Globus pallidus (tissue), 1 donor: ENCODE measurements around the gene HCFC1.

Source experiments
- DNase-seq: peaks from one replicate; pipeline ENCODE4 v3.0.0-alpha.2; 2015; ENCODE audit warnings: low spot score

The HCFC1 gene

DNA sequence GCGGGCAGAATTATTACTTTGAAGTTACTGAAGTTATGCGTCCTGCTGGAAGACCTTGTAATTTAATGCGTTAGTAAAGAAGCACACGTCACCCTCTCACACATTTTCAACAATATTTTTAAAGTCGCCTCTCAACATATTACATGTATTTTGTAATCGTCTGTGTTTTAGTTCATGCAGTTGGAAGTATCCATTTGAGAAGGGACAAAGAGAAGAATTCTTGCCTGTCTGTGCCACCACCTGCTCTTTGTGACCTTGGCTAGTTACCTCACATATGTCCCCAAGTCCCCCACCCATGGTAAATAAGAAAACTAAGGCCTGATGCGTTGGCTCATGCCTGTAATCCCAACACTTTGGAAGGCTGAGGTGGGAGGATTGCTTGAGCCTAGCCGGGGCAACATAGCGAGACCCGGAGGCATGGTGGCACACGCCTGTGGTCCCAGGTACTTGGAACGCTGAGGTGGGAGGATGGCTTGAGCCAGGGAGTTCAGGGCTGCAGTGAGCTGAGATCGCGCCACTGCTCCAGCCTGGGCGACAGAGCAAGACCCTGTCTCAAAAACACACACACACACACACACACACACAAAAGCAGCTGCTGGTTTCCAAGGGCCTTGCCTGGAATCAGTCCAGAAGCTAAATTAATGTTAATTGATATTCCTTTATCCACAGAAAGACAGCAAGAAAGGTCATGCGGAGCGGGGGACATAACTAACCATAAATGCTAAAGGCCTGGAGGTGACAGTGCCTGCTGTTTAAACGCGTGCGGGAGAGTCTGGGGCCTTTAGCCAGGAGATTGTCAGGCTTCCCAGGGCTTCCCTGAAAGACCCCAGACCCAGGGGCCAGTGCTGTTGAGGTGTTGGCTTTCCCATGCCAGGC is 1.7 kb upstream of the HCFC1 start:
- no peak for DNase-seq

DNA sequence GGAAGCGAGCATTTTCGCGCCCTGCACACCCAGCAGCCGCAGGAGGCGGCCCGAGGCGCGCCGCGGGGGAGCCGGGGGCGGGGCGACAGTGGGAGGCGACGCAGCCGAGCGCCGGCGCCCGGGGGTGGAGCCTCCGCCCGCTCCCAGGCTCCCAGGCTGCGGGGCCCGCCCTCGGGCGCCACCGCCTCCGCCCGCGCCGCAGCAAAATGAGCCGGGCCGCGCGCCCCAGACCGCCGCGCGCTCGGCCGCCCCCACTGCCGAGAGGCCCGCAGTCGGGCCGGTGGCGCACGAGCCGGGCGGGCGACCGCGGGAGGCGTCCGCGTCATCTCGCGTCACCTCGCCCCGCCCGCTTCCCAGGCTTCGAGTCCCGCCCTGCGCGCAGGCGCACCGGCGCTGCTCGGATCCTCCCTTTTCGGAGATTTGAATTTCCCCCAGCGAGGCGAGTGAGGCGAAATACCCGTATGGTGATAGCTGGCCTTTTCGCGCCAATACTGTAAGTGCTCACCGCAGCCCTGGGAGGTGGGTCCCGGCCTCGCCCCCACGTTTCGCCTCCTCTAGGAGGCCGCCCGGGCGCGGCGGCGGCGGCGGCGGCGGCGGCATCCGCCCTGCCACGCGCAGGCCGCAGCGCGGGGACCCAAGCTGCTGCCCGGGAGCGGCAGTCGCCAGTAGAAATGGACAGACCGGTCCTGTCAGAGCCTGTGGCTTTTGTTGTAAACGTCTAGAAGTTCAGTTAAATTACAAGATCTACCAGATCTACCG is 929 bp upstream of the HCFC1 start, which contains the start of gene TMEM187:
TSS of gene TMEM187 (plus strand) at position 387 of the 759 bp plus-strand sequence. CDS start 9,309 bp downstream, outside the sequence.
- peak; percentile 78 for DNase-seq

DNA sequence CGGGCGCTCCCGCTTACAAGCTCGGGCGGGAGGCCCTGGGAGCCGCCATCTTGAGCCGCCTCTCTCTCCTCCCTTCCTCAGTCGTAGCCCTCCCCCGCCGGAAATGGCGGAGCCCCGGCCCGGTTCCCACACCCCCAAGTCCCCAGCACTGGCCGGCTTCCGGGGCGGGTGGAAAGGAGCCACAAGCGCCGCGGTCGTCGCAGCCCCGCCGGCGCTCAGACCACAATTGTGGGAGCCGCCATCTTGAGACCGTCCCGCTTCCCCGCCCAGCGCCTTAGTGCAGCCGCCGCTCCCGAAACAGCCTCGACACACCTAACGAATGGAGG is 531 bp downstream of the HCFC1 start:
- DNase-seq = peak; percentile 89

GRCh38 chrX:153970357-153971123 is 1.1 kb downstream of the HCFC1 start:
- DNase-seq = peak; percentile 78

DNA sequence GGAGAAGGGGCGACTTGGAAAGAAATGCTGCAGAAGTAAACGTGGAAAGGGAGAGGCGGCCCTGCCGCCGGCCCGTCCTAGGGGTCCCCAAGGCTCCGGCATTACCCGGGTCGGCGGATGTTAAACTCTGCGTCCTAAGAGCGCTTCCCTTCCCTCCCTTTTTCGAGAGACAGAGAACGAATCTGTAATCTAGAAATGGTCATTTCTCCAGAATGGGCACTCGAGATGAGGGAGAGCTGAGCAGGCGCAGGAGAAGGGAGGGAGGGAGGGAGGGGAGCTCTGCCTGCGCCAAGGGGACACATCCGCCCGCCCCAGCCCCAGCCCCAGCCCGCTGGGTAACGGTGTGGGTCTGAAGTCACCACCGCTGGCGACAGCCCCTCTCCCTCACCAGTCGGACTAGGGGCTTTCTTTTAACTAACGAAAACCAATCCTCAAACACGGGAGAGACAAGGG is 1.7 kb downstream of the HCFC1 start:
- DNase-seq = peak; percentile 69

DNA sequence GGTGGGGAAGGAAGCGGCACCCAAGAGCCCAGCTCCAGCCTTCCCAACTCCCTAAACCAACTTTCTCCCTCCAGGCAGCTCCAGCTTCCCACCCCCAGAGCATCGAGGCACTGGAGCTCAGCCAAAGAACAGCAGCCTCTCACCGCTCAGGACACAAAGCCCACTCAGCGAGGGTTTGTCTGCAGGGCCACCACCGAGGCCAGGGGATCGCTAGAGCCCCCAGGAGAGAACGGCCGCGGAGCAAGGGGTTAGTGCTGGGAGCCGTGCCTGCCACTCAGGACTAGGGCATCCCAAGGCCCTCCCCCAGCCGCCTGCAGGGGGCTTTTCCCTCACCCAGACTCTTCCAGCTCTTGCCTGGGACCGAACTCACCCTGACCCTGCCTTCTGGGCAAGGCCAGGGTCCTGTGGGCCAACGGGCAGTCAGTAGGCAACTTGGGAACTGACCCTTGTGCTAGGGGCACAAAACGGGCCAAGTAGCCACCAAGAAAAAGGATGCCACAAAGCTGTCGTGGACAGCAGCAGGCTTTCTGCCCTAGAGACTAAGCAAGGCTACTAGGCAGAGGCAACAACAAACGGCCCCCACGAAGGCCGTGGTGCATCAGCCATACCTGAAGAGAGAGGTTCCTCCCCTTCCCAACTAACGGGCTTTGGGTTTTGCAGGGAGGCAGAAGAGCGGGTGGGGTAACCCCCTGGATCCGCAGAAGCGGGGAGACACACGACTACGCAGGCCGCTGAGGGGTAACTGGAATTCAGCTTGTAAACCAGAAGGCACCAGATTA is 2.3 kb downstream of the HCFC1 start:
- no peak for DNase-seq

- no peak for DNase-seq
These were observed 2.9 kb downstream of the HCFC1 start for GRCh38 chrX:153968754-153969124.

- no peak for DNase-seq
These were observed 3.4 kb downstream of the HCFC1 start for GRCh38 chrX:153968255-153968654.

DNA sequence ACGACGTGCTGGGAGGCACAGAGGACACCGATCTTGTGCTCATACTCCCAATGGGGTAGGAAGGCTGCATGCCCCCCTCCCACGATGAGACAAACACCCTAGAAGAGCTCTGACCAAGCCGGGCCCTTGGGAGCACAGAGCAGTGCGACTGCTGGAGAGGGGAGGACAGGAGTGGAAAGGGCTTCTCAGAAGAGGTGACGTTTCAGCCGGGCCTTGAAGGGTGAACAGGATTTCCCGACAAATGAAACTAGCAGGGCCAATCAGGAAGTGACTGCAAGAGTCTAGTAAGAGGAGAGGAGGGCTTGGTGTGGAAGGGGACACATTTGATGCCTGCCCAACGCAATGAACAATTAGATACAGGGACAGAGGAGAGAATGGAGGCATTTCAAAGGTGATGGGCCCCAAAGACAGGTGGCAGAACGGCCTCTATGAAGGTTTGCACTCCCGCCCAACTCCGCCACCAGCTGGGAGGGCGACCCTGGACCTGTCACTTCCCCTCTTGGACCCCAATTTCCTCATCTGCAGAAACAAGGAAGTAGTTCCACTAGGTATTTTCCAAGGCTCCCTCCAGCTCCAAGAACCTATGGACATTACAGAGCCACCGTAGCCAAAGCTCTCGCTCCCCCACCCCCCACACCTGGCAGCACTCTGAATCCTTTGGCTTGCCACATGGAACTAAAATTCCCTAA is 3.9 kb downstream of the HCFC1 start:
- no peak for DNase-seq

DNA sequence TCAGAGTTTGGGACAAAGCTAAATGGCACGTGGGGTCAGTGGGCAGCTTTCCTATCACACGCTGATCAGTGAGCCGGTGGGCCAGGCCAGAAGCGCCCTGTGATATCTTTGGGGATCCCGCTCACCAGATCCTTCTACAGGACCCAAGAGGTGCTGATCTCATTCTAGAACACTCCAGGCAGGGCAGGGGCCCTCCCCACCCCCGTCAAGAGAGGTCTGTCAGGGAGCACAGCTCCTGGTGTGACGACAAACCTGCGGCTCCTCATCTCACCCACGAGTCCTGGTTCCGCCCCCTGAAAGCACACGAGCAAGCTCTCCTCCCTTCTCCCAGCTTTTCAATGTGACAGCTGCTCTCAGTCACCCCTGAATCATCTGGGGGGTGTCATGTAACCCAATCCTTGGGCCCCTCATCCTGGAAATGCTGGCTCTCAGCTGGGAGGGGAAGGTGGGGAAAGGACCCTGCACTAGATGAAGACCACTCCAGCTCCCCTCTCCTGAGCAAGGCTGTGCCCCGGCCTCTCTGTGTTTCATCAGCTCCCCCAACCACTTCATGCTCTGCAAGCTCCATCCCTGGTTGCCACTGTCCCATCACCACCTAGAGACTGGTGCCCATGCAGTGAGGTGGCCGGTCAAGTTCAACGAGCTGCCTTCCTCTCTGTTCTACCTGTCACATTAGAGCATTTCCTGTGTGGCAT is 4.6 kb downstream of the HCFC1 start:
- no peak for DNase-seq

DNA sequence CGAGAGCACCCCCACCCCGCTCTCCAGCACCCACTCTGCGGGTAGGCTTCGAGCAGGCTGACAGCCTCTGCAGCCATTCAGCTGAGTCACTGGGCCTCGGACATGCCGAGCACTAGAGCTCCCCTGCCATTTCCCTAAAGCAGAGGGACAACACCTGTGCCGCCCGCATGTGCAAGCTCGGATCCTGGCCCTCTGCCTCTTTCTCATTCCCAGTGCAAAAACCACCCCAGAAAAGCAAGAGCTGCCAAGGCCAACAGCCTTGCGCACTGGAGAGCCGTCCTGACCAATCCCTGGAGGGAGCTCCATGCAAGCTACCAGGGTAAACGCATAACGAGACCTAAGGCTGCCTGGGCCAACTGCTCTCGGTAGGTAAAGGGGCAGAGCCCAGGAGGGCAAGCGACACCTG is 5.3 kb downstream of the HCFC1 start:
- no peak for DNase-seq

GRCh38 chrX:153965406-153965805 is 6.2 kb downstream of the HCFC1 start:
- no peak for DNase-seq

GRCh38 chrX:153964105-153964504 is 7.5 kb downstream of the HCFC1 start:
- DNase-seq = no peak

- DNase-seq = no peak
These were observed 8.1 kb downstream of the HCFC1 start for GRCh38 chrX:153963546-153963945.

GRCh38 chrX:153961292-153961691 is 10.3 kb downstream of the HCFC1 start:
- no peak for DNase-seq

- DNase-seq = no peak
These were observed 10.8 kb downstream of the HCFC1 start for GRCh38 chrX:153960786-153961185.

- DNase-seq = no peak
These were observed 11.5 kb downstream of the HCFC1 start for GRCh38 chrX:153960077-153960476.

DNA sequence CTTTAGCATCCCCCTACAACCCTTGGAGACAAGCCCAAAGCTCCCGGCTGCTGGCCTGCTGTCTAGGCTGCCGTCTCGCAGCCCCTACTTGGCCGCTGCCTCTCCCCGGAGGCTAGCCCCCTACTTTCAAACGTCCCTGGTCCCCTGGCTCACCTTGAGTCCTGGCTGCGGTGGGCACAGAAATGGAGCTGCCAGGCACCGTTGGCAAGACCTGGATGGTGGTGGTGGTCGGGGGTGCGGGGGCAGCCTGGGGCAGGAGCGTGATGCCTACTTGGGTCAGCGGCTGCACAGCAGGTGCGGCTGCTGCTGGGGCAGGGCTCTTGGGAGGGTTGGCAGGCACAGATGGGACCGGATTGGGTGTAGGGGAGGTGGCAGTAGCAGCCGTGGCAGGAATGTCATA is 12.0 kb downstream of the HCFC1 start:
- no peak for DNase-seq

- DNase-seq = no peak
These were observed 13.0 kb downstream of the HCFC1 start for GRCh38 chrX:153958605-153959004.

GRCh38 chrX:153957224-153957623 is 14.4 kb downstream of the HCFC1 start:
- DNase-seq = no peak
